Measurements from ENCODE around the gene NCR3LG1.

DNA sequence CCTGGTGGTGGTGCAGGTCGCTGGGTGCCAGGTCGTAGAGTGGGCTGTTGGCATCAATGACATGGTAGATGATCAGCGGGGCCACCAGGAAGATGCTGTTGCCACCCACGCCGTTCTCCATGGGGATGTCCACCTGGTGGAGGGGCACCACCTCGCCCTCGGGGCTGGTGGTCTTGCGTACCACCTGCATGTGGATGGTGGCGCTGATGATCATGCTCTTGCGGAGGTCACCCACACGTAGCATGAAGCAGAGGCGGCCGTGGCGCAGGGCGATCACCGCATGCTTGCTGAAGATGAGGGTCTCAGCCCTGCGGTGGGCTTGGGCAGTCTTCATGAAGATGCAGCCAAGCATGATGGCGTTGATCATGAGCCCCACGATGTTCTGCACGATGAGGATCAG is 35.7 kb downstream of the NCR3LG1 start:
- TF ChIP-seq, protein P1, sequence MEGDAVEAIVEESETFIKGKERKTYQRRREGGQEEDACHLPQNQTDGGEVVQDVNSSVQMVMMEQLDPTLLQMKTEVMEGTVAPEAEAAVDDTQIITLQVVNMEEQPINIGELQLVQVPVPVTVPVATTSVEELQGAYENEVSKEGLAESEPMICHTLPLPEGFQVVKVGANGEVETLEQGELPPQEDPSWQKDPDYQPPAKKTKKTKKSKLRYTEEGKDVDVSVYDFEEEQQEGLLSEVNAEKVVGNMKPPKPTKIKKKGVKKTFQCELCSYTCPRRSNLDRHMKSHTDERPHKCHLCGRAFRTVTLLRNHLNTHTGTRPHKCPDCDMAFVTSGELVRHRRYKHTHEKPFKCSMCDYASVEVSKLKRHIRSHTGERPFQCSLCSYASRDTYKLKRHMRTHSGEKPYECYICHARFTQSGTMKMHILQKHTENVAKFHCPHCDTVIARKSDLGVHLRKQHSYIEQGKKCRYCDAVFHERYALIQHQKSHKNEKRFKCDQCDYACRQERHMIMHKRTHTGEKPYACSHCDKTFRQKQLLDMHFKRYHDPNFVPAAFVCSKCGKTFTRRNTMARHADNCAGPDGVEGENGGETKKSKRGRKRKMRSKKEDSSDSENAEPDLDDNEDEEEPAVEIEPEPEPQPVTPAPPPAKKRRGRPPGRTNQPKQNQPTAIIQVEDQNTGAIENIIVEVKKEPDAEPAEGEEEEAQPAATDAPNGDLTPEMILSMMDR (optimal IDR thresholded peaks at IDR 0.05 in 1 of 3, IDR thresholded peaks at IDR 0.05 in 1 of 3, conservative IDR thresholded peaks at IDR 0.05 in 1 of 3; ENCODE audit: extremely low read depth in 1 of 3, insufficient read depth in 2 of 3, low read length in 3 of 3), result no peak
- TF ChIP-seq EZH2 (IDR thresholded peaks at IDR 0.05; ENCODE audit: low read length), result no peak

Measured in keratinocyte (primary cell).